Loucy (cell line): ENCODE measurements around the gene ART1.

Experiments
- H2AFZ ChIP-seq: fragments of 200-600 bp; sonication (generic); 2 replicates; pipeline ENCODE4 v1.6.0; 2016; ENCODE audit warnings: antibody characterized with exemption, mild to moderate bottlenecking, low read length, moderate library complexity
- H3F3A ChIP-seq: fragments of 200-600 bp; 2 replicates; pipeline ENCODE4 v1.6.0; 2016; ENCODE audit warnings: antibody characterized with exemption, low read depth, mild to moderate bottlenecking
- H3K27me3 ChIP-seq: fragments of 200-600 bp; sonication (generic); 2 replicates; pipeline ENCODE4 v1.6.1; 2014; ENCODE audit warnings: low read length, mild to moderate bottlenecking; ENCODE audit not compliant: insufficient read depth, poor library complexity, severe bottlenecking
- H3K36me3 ChIP-seq: fragments of 200-600 bp; sonication (generic); 2 replicates; pipeline ENCODE4 v1.6.1; 2016; ENCODE audit warnings: low read length; ENCODE audit not compliant: insufficient read depth
- H3K4me1 ChIP-seq: fragments of 200-600 bp; sonication (generic); 2 replicates; pipeline ENCODE4 v1.5.1; 2014; ENCODE audit warnings: low read length, mild to moderate bottlenecking; ENCODE audit not compliant: insufficient read depth, poor library complexity, severe bottlenecking
- H3K4me2 ChIP-seq: fragments of 200-600 bp; sonication (generic); 2 replicates; pipeline ENCODE4 v1.6.0; 2014; ENCODE audit warnings: antibody characterized with exemption, low read length, low read depth, mild to moderate bottlenecking; ENCODE audit not compliant: poor library complexity, severe bottlenecking
- H3K4me3 ChIP-seq: fragments of 200-600 bp; sonication (generic); 2 replicates; pipeline ENCODE4 v1.5.1; 2014; ENCODE audit warnings: low read length, mild to moderate bottlenecking, mixed read lengths; ENCODE audit not compliant: poor library complexity, severe bottlenecking
- H3K79me2 ChIP-seq: fragments of 200-600 bp; sonication (generic); 2 replicates; pipeline ENCODE4 v1.6.1; 2014; ENCODE audit warnings: low read length; ENCODE audit not compliant: insufficient read depth
- H3K9ac ChIP-seq: fragments of 200-600 bp; sonication (generic); 2 replicates; pipeline ENCODE4 v1.6.0; 2014; ENCODE audit warnings: mild to moderate bottlenecking, low read depth, low read length, moderate library complexity; ENCODE audit not compliant: poor library complexity, severe bottlenecking
- H3K9me2 ChIP-seq: fragments of 200-600 bp; sonication (generic); replicated peaks from 2 replicates; pipeline ENCODE4 v1.6.1; 2016; ENCODE audit warnings: low read depth, low read length, mixed read lengths
- H3K9me3 ChIP-seq: fragments of 200-600 bp; sonication (generic); 2 replicates; pipeline ENCODE4 v1.6.1; 2014; ENCODE audit warnings: mild to moderate bottlenecking, antibody characterized with exemption, low read length, low read depth; ENCODE audit not compliant: insufficient read depth
- H4K20me1 ChIP-seq: fragments of 200-600 bp; sonication (generic); 2 replicates; pipeline ENCODE4 v1.6.0; 2014; ENCODE audit warnings: antibody characterized with exemption, low read length, mild to moderate bottlenecking; ENCODE audit not compliant: insufficient read depth, poor library complexity, severe bottlenecking
- CTCF ChIP-seq: fragments of 200-600 bp; sonication (generic); conservative IDR thresholded peaks from 2 replicates; pipeline ENCODE4 v1.5.1; 2014; ENCODE audit warnings: mild to moderate bottlenecking, antibody characterized with exemption, low read length
- EZH2phosphoT487 ChIP-seq: fragments of 200-600 bp; IDR thresholded peaks from 2 replicates; pipeline ENCODE4 v1.6.1; 2018; ENCODE audit warnings: antibody characterized with exemption, mild to moderate bottlenecking, moderate library complexity, borderline replicate concordance

Gene ART1

GRCh38 chr11:3623767-3624458 is 21.0 kb upstream of the ART1 start:
- Histone ChIP-seq H4K20me1 (no peaks in the 10 kb centered on the region), H3K9me2 (no peaks in the 10 kb centered on the region), H3K9ac (no peak overlapping the region), H3K36me3 (no peaks in the 10 kb centered on the region), H3K27me3 (no peaks in the 10 kb centered on the region), H2AFZ (no peak overlapping the region), H3K4me1 (no peaks in the 10 kb centered on the region), H3K4me3 (no peak overlapping the region), H3K9me3 (no peaks in the 10 kb centered on the region), H3K79me2 (no peaks in the 10 kb centered on the region), H3K4me2 (no peak overlapping the region), H3F3A (no peaks in the 10 kb centered on the region)
- TF ChIP-seq CTCF: no peak
- TF ChIP-seq EZH2phosphoT487: no peak

- Histone ChIP-seq H3K4me3 (no peak overlapping the region), H3K9me3 (no peaks in the 10 kb centered on the region), H4K20me1 (no peaks in the 10 kb centered on the region), H3K79me2 (no peaks in the 10 kb centered on the region), H3K4me1 (no peaks in the 10 kb centered on the region), H2AFZ (no peak overlapping the region), H3K4me2 (no peak overlapping the region), H3F3A (no peaks in the 10 kb centered on the region), H3K27me3 (no peaks in the 10 kb centered on the region), H3K9me2 (no peaks in the 10 kb centered on the region), H3K36me3 (no peaks in the 10 kb centered on the region), H3K9ac (no peak overlapping the region)
- no peak for TF ChIP-seq EZH2phosphoT487
- TF ChIP-seq CTCF: no peak
Measured at GRCh38 chr11:3626250-3626960, 18.5 kb upstream of the ART1 start.

- Histone ChIP-seq H3F3A (no peaks in the 10 kb centered on the region), H3K9me3 (no peaks in the 10 kb centered on the region)
Measured at GRCh38 chr11:3627291-3627690, 17.6 kb upstream of the ART1 start.

More at GRCh38 chr11:3627291-3627690, 17.6 kb upstream of the ART1 start:
- no peaks in the 10 kb centered on the region for H4K20me1 ChIP-seq
- H3K79me2 ChIP-seq: no peaks in the 10 kb centered on the region
- no peaks in the 10 kb centered on the region for H3K4me1 ChIP-seq
- H3K36me3 ChIP-seq: no peaks in the 10 kb centered on the region
- TF ChIP-seq EZH2phosphoT487 (no peak), CTCF (no peak)
- H3K27me3 ChIP-seq: no peaks in the 10 kb centered on the region
- H2AFZ ChIP-seq: no peak overlapping the region
- H3K9ac ChIP-seq: no peak overlapping the region
- no peaks in the 10 kb centered on the region for H3K9me2 ChIP-seq
- H3K4me3 ChIP-seq: no peak overlapping the region
- H3K4me2 ChIP-seq: no peak overlapping the region
